SK-N-MC (cell line): Measurements from ENCODE around the gene GALNTL6.

Experiments
- EZH2 ChIP-seq: fragments of 200-600 bp; sonication (generic); IDR thresholded peaks from one replicate; pipeline ENCODE4 v1.6.1; 2017; ENCODE audit warnings: antibody characterized with exemption
- FOXP2 ChIP-seq: optimal IDR thresholded peaks from 2 replicates; pipeline ENCODE3; 2011; ENCODE audit warnings: mild to moderate bottlenecking, moderate library complexity; ENCODE audit not compliant: insufficient read depth; ENCODE audit errors: extremely low read length, control extremely low read depth
- POLR2AphosphoS5 ChIP-seq: IDR thresholded peaks from 2 replicates; pipeline ENCODE4 v1.6.1; 2012; ENCODE audit warnings: mild to moderate bottlenecking, low read depth, low read length, borderline replicate concordance

DNA sequence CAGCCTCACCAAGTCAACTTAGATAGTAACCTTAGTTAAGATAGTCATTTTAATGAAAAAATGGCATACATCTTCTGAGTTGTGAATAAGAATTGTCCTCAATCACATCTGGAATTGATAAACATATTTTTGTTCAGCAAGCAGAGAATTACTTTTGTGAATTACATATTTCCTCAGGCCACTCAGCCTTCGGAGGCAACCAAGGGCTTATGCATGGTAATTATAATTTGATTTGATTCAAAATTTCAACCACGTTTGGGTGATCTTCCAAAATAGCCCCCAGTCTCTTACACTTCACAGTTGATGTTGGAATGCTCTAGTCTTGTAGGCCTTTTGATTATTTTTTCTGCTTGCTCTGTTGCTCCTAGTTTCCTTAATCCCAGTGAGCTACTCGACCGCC is 63.4 kb downstream of the GALNTL6 start:
- TF ChIP-seq EZH2 (no peak), POLR2AphosphoS5 (peak; percentile 20; the same call in 1 of the 2 replicates), FOXP2 (no peak)
